CD4-positive, alpha-beta T cell treated with Interleukin-4 for 4 hours (primary cell): ENCODE data around the gene ASB3.
"Not testable (repeated sequence)": the region's sequence is repeated elsewhere in the genome, so short reads cannot be mapped to it uniquely, and the experiment has no call there.

ENCODE experiments used
- DNase-seq: peaks from one replicate; pipeline ENCODE4 v3.0.0-alpha.2; 2020

ASB3 gene

GRCh38 chr2:53727921-53728320 lies 58.8 kb downstream of the ASB3 start:
- no peak for DNase-seq

GRCh38 chr2:53725662-53726061 lies 61.1 kb downstream of the ASB3 start:
- DNase-seq = no peak

- DNase-seq = no peak
Observed at GRCh38 chr2:53724536-53724935, 62.2 kb downstream of the ASB3 start.

- not testable (repeated sequence) for DNase-seq
Observed at GRCh38 chr2:53720944-53721343, 65.8 kb downstream of the ASB3 start.

GRCh38 chr2:53715568-53715967 lies 71.2 kb downstream of the ASB3 start:
- no peak for DNase-seq

- no peak for DNase-seq
Observed at GRCh38 chr2:53711271-53711780, 75.4 kb downstream of the ASB3 start.

- DNase-seq = no peak
Observed at GRCh38 chr2:53708988-53709387, 77.8 kb downstream of the ASB3 start.

GRCh38 chr2:53701221-53701620 lies 85.5 kb downstream of the ASB3 start:
- DNase-seq = no peak

GRCh38 chr2:53697686-53698085 lies 89.1 kb downstream of the ASB3 start:
- no peak for DNase-seq

- DNase-seq = no peak
Observed at GRCh38 chr2:53697092-53697491, 89.7 kb downstream of the ASB3 start.

- no peak for DNase-seq
Observed at GRCh38 chr2:53695575-53695974, 91.2 kb downstream of the ASB3 start.

GRCh38 chr2:53694096-53694771 lies 92.5 kb downstream of the ASB3 start:
- no peak for DNase-seq

GRCh38 chr2:53690876-53691275 lies 95.9 kb downstream of the ASB3 start:
- no peak for DNase-seq

- DNase-seq = no peak
Observed at GRCh38 chr2:53672881-53673522, 113.8 kb downstream of the ASB3 start.

- no peak for DNase-seq
Observed at GRCh38 chr2:53670331-53670730, 116.4 kb downstream of the ASB3 start.

GRCh38 chr2:53668624-53669026 lies 118.1 kb downstream of the ASB3 start:
- DNase-seq = no peak

GRCh38 chr2:53667130-53667529 lies 119.6 kb downstream of the ASB3 start:
- DNase-seq = not testable (repeated sequence)

GRCh38 chr2:53660886-53661285 lies 125.9 kb downstream of the ASB3 start:
- no peak for DNase-seq

- DNase-seq = not testable (repeated sequence)
Observed at GRCh38 chr2:53658474-53658873, 128.3 kb downstream of the ASB3 start.

- no peak for DNase-seq
Observed at GRCh38 chr2:53655256-53655655, 131.5 kb downstream of the ASB3 start.

- no peak for DNase-seq
Observed at GRCh38 chr2:53654396-53654795, 132.4 kb downstream of the ASB3 start.

GRCh38 chr2:53652131-53652530 lies 134.6 kb downstream of the ASB3 start:
- no peak for DNase-seq

- no peak for DNase-seq
Observed at GRCh38 chr2:53646788-53647187, 140.0 kb downstream of the ASB3 start.

GRCh38 chr2:53641290-53641689 lies 145.5 kb downstream of the ASB3 start:
- DNase-seq = no peak

GRCh38 chr2:53640466-53640865 lies 146.3 kb downstream of the ASB3 start:
- no peak for DNase-seq
